Measurements from ENCODE around the gene KLF11. TPM values are rescaled to one million over a fixed set of nuclear protein-coding genes. Genes with fewer than 3 reads are reported as not detected.

KLF11 gene
- total RNA-seq = 66.7 TPM
- long read RNA-seq, full-length matches to known transcripts = 3 of 44 reads
- long read RNA-seq, partial matches to known transcripts = 11 of 44 reads
- long read RNA-seq, other reads (novel, unspliced or antisense) = 30 of 44 reads

- peak; percentile 98 for DNase-seq (ENCODE audit: low spot score)
These were observed at the start of gene KLF11 for GRCh38 chr2:10043256-10043905. TSS of gene KLF11 (plus strand) at chr2:10043550. CDS start at chr2:10043717, 167 bp downstream.

- DNase-seq (ENCODE audit: low spot score) = no peak
These were observed 48.9 kb upstream of the KLF11 start for GRCh38 chr2:9994462-9994861.

DNA sequence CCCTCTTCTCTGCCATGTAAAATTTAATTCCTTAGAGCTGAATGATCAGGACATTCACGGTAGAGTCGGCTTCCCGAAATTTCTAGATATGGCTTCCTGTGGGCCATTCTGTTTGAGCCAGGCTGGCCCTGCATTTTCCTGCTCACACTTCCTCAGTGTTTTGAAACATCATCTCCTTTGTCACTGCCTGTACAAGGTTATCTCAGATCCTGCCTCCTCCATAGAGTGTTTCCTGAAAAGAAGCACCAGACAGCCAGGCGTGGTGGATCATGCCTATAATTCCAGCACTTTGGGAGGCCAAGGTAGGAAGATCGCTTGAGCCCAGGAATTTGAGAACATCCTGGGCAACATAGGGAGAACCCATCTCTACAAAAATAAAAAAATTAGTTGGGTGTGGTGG lies 48.3 kb upstream of the KLF11 start:
- DNase-seq (ENCODE audit: low spot score) = no peak

- DNase-seq (ENCODE audit: low spot score) = no peak
These were observed 47.0 kb upstream of the KLF11 start for GRCh38 chr2:9996321-9996720.

- no peak for DNase-seq (ENCODE audit: low spot score)
These were observed 45.4 kb upstream of the KLF11 start for GRCh38 chr2:9997936-9998335.

DNA sequence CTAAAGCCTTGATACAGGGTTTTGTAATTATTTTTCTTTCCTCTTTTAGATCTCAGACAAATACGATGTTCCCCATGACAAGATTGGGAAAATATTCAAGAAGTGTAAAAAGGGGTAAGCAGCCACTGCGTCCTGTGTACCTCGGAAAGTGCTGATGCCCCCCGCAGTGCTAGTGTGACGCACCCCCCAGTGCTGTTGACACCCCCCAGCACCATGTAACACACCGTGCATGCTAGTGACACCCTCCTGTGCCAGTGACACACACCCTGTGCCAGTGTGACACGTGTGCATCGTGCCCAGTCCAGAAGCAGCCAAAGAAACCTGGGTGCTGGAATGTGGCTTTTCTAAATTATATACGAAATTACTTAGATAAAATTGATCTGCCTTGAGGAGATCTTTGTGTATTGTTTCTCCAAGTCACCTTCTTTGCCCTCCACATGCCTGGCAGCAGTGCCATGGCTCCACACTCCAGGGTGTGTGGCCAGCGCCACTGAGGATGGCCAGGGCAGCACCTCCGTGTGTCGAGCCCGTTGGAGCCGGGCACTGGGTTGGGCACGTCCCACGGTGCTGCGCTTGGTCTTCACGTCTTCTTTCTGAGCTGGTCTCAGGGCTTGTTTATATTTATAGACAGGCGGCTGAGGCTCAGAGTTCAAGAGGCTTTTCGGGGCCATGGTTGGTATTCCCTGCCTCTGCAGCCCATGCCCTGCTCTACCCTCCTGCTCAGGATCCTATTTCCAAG lies 44.3 kb upstream of the KLF11 start:
- peak; percentile 84 for DNase-seq (ENCODE audit: low spot score)

- DNase-seq (ENCODE audit: low spot score) = no peak
These were observed 43.7 kb upstream of the KLF11 start for GRCh38 chr2:9999693-10000092.

DNA sequence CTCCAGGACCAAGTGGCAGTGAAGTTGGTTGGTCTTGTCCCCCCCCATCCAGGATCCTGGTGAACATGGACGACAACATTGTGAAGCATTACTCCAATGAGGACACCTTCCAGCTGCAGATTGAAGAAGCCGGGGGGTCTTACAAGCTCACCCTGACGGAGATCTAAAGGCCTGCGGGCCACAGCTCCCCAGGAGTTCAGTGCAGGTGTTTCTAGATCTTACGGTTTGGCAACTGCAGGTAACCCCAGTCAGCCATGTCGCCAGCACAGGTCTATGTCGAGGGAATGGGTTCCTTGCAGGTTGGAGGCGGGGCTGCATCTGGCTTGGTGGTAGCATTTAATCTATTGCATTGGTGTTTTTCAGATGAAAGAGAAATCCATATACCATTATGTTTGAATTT lies 42.8 kb upstream of the KLF11 start:
- DNase-seq (ENCODE audit: low spot score) = peak; percentile 60

DNA sequence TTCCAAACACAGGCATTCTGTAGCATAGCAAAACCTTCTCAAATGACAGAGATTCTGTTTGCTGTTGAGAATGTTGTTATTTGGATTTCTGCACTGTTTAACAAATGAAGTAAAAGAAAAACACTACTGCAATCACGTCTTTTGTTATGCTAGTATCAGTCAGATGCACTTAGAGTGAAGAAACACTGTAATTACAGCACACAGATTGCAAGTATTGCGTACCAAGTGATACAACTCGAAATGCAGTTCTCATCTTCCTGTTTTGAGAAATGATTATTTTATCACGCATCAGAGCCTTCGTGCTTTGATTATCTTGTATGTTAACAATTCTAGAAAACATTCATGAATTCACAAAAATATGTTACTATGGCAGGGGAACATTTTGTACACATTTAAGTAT lies 41.8 kb upstream of the KLF11 start:
- no peak for DNase-seq (ENCODE audit: low spot score)

DNA sequence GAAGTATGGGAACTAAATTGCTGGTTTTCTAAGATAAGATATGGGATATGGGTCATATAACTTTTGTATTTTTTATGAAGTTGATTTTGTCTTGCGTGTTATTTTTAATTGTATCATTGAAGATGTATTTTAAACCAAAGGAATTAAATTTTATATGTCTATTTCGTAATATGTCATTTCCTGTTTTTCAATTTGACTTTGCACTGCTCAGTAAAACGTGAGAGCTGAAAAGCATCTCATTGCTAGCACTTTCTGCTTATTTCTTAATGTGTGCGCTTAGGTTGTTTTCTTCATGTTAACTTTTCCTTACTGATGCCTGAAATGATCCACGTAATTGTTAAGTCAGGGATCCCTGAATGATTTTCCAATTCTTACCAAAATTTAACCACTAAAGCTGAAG lies 41.2 kb upstream of the KLF11 start:
- DNase-seq (ENCODE audit: low spot score) = no peak

GRCh38 chr2:10002681-10003080 lies 40.7 kb upstream of the KLF11 start:
- peak; percentile 41 for DNase-seq (ENCODE audit: low spot score)

DNA sequence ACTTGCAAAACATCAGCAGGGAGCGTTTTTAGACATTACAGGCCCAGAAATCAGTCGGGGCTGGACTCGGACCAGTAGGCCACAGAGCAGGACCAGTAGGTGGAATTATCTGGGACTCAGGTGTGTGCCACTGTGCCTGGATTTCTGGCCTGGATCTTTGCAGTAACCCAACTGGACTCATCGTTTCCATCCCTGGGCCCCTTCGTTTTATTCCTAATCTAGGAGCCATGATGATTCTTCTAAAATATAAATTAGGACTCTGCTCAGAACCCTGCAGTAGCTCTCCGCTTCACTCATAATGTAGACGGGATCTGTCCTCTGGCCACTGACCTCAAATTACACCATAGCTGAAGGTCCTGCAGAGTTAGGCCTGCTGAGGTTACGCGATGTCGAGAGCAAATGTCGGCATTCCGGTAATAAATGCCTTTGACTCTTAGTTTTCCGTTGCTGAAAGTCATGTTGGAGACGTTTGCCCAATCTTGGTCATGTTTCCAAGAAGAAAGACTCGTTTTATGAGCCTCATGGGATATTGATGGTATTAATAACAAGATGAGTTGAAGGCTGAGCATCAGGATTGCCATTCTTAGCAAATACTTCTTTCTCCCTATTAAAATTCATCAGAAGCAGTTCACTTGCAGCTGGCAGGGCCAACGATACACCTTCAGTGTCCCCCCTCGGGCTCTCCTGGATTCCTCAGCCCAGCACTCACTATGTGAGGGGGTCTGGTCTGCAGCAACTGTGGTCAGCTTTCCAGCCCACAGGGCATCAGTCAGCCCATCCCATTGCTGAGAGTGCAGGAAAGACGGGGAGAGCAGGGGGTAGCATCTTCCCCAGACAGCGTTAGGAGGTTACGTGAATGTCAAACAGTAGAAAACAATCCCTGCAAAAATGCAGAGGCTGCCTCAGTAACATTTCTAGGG lies 39.9 kb upstream of the KLF11 start:
- peak; percentile 41 for DNase-seq (ENCODE audit: low spot score)

DNA sequence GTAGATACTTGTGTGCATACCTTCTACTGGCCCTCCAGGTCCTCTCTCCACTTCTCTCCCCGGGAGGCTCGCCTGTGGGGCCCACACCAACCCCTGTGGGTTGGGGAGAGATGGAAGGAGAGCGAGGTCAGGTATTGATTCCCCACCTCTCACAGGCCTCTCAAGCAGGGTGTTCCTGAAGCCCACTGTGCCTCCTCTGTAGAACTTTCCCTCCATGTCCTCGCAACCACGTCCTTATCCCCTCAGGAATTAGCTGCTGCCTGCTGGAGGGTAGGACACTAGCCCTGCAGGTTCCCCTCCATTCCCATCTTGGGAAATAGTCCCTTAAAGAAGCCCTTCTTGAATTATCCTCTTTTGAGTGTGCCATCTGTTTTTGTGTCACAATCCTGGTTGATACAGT lies 38.9 kb upstream of the KLF11 start:
- peak; percentile 53 for DNase-seq (ENCODE audit: low spot score)

DNA sequence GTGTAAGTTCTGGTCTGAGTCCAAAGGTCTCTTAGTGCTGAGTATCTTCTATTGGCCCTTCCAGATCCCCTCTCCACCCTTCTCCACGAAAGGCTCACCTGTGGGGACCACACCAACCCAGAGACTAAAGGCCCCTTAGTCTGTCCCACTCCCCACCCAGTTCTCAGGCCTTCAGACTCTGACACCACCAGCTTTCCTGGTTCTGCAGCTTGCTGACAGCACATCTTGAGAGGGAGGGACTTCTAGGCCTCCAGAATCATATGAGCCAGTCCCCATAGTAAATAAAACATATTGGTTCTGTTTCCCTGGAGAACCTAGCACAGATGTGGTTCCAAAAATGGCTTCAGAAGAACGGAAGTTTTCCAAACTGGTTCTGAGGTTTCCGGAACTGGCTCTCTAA lies 38.5 kb upstream of the KLF11 start:
- peak; percentile 57 for DNase-seq (ENCODE audit: low spot score)

- peak; percentile 55 for DNase-seq (ENCODE audit: low spot score)
These were observed 37.7 kb upstream of the KLF11 start for GRCh38 chr2:10005461-10006235.

DNA sequence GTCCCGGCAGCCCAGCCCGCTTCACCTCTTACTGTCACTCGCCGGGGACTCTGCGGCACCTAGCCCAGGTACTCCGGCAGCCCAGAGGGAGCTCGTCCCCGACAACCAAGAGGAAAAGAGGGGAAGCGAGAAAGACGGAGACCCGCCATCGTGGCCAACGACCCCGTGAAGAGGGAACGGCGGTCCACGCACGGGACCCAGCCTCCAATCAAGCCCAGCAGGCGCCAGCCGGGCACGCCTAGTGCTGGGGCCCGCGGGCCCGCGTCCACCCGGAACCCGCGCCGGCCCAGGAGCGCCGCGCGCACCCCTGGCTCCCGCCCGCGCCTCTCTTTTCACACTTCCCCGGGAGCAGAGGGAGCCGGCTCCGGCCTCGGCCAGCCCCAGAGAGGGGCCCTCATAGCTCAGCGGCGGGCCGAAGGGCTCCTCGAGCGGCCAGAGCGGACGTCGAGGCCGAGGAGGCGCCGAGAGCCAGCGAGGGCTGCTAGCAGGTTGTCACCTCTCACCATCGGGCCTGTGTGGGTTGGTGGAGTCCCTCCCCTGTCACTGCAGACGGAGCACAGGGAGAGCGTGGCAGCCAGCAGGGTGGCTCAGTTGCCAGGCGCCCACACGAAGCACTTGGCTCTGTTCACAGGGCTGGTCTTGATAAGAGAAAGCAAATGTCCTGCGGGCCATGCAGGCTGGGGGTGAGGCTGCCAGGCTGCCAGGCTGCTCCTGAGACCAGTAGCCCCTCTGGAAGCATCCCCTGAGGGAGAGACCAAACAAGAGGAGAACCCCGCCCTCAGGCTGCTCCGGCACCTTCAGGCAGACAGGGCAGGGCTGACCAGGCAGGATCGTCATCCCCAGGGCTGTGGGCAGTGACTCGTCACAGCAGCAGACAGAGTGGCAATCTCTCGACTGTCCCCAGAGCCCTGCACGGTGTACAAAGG lies 36.9 kb upstream of the KLF11 start:
- peak; percentile 89 for DNase-seq (ENCODE audit: low spot score)

DNA sequence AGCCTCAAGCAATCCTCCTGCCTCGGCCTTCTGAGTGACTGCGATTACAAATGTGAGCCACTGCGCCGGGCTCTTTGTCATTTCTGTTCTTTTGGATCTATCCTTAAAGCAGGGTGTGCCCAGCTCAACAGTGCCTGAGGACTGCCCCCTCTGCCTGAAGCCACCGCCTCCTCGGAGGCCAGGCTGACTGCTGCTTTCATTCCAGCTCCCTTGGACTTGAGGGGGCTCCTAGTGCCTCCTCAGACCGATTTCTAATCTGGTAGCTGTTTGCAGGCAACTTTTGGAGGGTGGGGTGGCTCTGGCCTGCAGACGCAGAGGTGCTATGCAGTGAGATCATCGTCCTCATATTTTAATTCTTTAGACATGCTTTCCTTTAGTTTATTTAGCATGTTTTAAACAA lies 35.9 kb upstream of the KLF11 start:
- DNase-seq (ENCODE audit: low spot score) = peak; percentile 60

- DNase-seq (ENCODE audit: low spot score) = peak; percentile 84
These were observed 35.2 kb upstream of the KLF11 start for GRCh38 chr2:10007921-10008808.

- no peak for DNase-seq (ENCODE audit: low spot score)
These were observed 34.6 kb upstream of the KLF11 start for GRCh38 chr2:10008809-10009176.
